HepG2 (cell line): ENCODE data around the gene BMPR2. TPM values are rescaled to one million over a fixed set of nuclear protein-coding genes. Genes with fewer than 3 reads are reported as not detected.

Experiments used
- CBX2 ChIP-seq, 2 experiments: fragments of 200-600 bp in 1 of 2; sonication (generic); formaldehyde crosslinking in 1 of 2; IDR thresholded peaks; 2 replicates each; pipeline versions ENCODE4 v1.7.0 to v1.8.1; 2018 to 2022; ENCODE audit warnings: low read depth in 2 of 2, low read length in 1 of 2, mild to moderate bottlenecking in 1 of 2, missing genetic modification reagents in 1 of 2
- CREM ChIP-seq, 2 experiments: sonication (generic) in 1 of 2; formaldehyde crosslinking in 1 of 2; IDR thresholded peaks; 2 replicates each; pipeline versions ENCODE4 v1.4.0 to v1.6.1; 2016 to 2020; ENCODE audit warnings: antibody characterized with exemption in 1 of 2, mild to moderate bottlenecking in 1 of 2, missing genetic modification reagents in 1 of 2
- GABPB1 ChIP-seq: IDR thresholded peaks from 2 replicates; pipeline ENCODE4 v1.6.1; 2016; ENCODE audit warnings: mild to moderate bottlenecking, missing genetic modification reagents, moderate library complexity, missing compliant biosample characterization
- PHB2 ChIP-seq: fragments of 450-650 bp; IDR thresholded peaks from 2 replicates; pipeline ENCODE4 v1.6.1; 2018; ENCODE audit not compliant: partially characterized antibody
- RFX1 ChIP-seq: fragments of 450-650 bp; IDR thresholded peaks from 2 replicates; pipeline ENCODE4 v1.6.1; 2017
- ZNF343 ChIP-seq: sonication (generic); formaldehyde crosslinking; IDR thresholded peaks from 2 replicates; pipeline ENCODE4 v1.4.0; 2020; ENCODE audit warnings: mild to moderate bottlenecking, missing genetic modification reagents
- ZNF432 ChIP-seq: sonication (generic); formaldehyde crosslinking; IDR thresholded peaks from 2 replicates; pipeline ENCODE4 v1.5.0; 2020; ENCODE audit warnings: missing genetic modification reagents, mild to moderate bottlenecking, borderline replicate concordance
- polyA plus RNA-seq, 8 experiments: library from polyadenylated mRNA; depleted of rRNA in 3 of 8; stranded (reverse) in 7 of 8; unstranded in 1 of 8; fragments of >200 nt; fragmentation: Illumina TruSeq in 4 of 8; extraction: Trizol in 4 of 8; gene quantifications; 2 replicates each; pipeline versions ENCODE4 v1.2.1 to v1.2.3, GENCODE V29; 2011 to 2016; ENCODE audit warnings: low read depth in 4 of 8, missing spikeins in 1 of 8, mixed read lengths in 1 of 8; ENCODE audit not compliant: insufficient read depth in 1 of 8
- total RNA-seq, 5 experiments: library from RNA; depleted of rRNA; stranded (reverse); fragments of >200 nt; fragmentation: Illumina TruSeq; extraction: Trizol; gene quantifications; 2 replicates each; pipeline ENCODE4 v1.2.3, GENCODE V29; 2016; ENCODE audit warnings: low read depth in 1 of 5
- TF ChIP-seq, protein P1 (sequence below): sonication (generic); formaldehyde crosslinking; IDR thresholded peaks from 2 replicates; pipeline ENCODE4 v1.4.0; 2020; ENCODE audit warnings: missing genetic modification reagents, borderline replicate concordance
- TF ChIP-seq, protein P2 (sequence below): sonication (generic); formaldehyde crosslinking; IDR thresholded peaks from 2 replicates; pipeline ENCODE4 v1.5.1; 2020; ENCODE audit warnings: missing genetic modification reagents, mild to moderate bottlenecking, borderline replicate concordance
- TF ChIP-seq, protein P3 (sequence below): sonication (generic); formaldehyde crosslinking; IDR thresholded peaks from 2 replicates; pipeline ENCODE4 v1.8.0; 2022; ENCODE audit warnings: missing genetic modification reagents, mild to moderate bottlenecking, inconsistent platforms, borderline replicate concordance
- TF ChIP-seq, protein P4 (sequence below): sonication (generic); formaldehyde crosslinking; IDR thresholded peaks from 2 replicates; pipeline ENCODE4 v1.5.0; 2020; ENCODE audit warnings: missing genetic modification reagents
- TF ChIP-seq, protein P5 (sequence below): sonication (generic); formaldehyde crosslinking; IDR thresholded peaks from 2 replicates; pipeline ENCODE4 v1.4.0; 2020; ENCODE audit warnings: missing genetic modification reagents
- TF ChIP-seq, protein P6 (sequence below): sonication (generic); formaldehyde crosslinking; IDR thresholded peaks from 2 replicates; pipeline ENCODE4 v1.9.0; 2021; ENCODE audit warnings: missing genetic modification reagents, borderline replicate concordance
- TF ChIP-seq, protein P7 (sequence below): IDR thresholded peaks from 2 replicates; pipeline ENCODE4 v1.6.1; 2016; ENCODE audit warnings: low read depth, missing genetic modification reagents, missing compliant biosample characterization

The BMPR2 gene
- total and polyA plus RNA-seq, 2 of the 13 experiments (the other 11 are each of a cell fraction or from before 2014, with no cell fraction given) = 5.5 to 10.3 TPM

DNA sequence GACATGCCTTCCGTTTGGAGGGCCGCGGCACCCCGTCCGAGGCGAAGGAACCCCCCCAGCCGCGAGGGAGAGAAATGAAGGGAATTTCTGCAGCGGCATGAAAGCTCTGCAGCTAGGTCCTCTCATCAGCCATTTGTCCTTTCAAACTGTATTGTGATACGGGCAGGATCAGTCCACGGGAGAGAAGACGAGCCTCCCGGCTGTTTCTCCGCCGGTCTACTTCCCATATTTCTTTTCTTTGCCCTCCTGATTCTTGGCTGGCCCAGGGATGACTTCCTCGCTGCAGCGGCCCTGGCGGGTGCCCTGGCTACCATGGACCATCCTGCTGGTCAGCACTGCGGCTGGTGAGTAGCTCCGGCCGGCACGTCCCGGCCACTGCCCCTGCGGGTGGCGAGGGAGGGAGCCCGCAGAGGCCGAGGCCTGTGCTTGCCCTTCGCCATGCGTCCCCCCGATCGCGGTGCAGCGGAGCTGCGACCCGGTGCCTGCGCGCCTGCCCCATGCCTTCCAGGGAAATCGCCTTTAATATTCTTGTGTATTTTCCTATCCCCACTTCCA, 1.2 kb downstream of the BMPR2 start (continued):
- TF ChIP-seq, protein P1, sequence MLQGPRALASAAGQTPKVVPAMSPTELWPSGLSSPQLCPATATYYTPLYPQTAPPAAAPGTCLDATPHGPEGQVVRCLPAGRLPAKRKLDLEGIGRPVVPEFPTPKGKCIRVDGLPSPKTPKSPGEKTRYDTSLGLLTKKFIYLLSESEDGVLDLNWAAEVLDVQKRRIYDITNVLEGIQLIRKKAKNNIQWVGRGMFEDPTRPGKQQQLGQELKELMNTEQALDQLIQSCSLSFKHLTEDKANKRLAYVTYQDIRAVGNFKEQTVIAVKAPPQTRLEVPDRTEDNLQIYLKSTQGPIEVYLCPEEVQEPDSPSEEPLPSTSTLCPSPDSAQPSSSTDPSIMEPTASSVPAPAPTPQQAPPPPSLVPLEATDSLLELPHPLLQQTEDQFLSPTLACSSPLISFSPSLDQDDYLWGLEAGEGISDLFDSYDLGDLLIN (CRISPR knock-in tag) = no peak
- TF ChIP-seq, protein P2, sequence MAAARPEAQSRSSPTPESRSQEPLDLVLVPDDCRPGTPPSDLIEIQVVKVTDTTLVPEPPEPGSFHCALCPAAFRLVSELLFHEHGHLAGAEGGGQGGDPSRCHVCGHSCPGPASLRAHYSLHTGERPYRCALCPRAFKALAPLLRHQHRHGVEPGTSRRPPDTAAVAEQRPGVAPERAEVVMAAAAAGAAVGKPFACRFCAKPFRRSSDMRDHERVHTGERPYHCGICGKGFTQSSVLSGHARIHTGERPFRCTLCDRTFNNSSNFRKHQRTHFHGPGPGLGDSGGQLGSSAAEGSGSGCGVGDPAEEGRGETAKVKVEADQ (CRISPR knock-in tag) = no peak
- TF ChIP-seq CBX2 (IDR thresholded peaks at IDR 0.05; ENCODE audit: low read depth, low read length) (no peak), CBX2 (CRISPR knock-in tag; IDR thresholded peaks at IDR 0.05; ENCODE audit: low read depth) (no peak), ZNF343 (CRISPR knock-in tag) (peak; percentile 69; the same call in 1 of the 2 replicates), ZNF432 (CRISPR knock-in tag) (no peak), RFX1 (no peak), CREM (IDR thresholded peaks at IDR 0.05) (no peak), CREM (CRISPR knock-in tag; IDR thresholded peaks at IDR 0.05) (no peak), GABPB1 (CRISPR knock-in tag) (peak; percentile 51; the same call in 1 of the 2 replicates), PHB2 (no peak)
- TF ChIP-seq, protein P3, sequence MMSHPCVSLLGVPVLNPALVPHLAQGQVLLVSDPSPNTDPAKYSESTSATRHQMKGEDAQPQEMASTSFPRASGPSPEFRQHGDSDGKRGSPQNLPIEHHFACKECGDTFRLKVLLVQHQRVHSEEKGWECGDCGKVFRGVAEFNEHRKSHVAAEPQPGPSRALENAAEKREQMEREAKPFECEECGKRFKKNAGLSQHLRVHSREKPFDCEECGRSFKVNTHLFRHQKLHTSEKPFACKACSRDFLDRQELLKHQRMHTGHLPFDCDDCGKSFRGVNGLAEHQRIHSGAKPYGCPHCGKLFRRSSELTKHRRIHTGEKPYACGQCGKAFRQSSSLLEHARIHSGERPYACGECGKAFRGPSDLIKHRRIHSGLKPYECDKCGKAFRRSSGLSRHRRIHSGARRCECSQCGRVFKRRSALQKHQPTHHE = 0 out of 2 replicates have a peak, but pooled peaks have one; percentile 75
- TF ChIP-seq, protein P4, sequence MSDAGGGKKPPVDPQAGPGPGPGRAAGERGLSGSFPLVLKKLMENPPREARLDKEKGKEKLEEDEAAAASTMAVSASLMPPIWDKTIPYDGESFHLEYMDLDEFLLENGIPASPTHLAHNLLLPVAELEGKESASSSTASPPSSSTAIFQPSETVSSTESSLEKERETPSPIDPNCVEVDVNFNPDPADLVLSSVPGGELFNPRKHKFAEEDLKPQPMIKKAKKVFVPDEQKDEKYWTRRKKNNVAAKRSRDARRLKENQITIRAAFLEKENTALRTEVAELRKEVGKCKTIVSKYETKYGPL (CRISPR knock-in tag) = no peak
- TF ChIP-seq, protein P5, sequence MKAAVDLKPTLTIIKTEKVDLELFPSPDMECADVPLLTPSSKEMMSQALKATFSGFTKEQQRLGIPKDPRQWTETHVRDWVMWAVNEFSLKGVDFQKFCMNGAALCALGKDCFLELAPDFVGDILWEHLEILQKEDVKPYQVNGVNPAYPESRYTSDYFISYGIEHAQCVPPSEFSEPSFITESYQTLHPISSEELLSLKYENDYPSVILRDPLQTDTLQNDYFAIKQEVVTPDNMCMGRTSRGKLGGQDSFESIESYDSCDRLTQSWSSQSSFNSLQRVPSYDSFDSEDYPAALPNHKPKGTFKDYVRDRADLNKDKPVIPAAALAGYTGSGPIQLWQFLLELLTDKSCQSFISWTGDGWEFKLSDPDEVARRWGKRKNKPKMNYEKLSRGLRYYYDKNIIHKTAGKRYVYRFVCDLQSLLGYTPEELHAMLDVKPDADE (CRISPR knock-in tag) = no peak
- TF ChIP-seq, protein P6, sequence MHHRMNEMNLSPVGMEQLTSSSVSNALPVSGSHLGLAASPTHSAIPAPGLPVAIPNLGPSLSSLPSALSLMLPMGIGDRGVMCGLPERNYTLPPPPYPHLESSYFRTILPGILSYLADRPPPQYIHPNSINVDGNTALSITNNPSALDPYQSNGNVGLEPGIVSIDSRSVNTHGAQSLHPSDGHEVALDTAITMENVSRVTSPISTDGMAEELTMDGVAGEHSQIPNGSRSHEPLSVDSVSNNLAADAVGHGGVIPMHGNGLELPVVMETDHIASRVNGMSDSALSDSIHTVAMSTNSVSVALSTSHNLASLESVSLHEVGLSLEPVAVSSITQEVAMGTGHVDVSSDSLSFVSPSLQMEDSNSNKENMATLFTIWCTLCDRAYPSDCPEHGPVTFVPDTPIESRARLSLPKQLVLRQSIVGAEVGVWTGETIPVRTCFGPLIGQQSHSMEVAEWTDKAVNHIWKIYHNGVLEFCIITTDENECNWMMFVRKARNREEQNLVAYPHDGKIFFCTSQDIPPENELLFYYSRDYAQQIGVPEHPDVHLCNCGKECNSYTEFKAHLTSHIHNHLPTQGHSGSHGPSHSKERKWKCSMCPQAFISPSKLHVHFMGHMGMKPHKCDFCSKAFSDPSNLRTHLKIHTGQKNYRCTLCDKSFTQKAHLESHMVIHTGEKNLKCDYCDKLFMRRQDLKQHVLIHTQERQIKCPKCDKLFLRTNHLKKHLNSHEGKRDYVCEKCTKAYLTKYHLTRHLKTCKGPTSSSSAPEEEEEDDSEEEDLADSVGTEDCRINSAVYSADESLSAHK (CRISPR knock-in tag) = no peak
- TF ChIP-seq, protein P7, sequence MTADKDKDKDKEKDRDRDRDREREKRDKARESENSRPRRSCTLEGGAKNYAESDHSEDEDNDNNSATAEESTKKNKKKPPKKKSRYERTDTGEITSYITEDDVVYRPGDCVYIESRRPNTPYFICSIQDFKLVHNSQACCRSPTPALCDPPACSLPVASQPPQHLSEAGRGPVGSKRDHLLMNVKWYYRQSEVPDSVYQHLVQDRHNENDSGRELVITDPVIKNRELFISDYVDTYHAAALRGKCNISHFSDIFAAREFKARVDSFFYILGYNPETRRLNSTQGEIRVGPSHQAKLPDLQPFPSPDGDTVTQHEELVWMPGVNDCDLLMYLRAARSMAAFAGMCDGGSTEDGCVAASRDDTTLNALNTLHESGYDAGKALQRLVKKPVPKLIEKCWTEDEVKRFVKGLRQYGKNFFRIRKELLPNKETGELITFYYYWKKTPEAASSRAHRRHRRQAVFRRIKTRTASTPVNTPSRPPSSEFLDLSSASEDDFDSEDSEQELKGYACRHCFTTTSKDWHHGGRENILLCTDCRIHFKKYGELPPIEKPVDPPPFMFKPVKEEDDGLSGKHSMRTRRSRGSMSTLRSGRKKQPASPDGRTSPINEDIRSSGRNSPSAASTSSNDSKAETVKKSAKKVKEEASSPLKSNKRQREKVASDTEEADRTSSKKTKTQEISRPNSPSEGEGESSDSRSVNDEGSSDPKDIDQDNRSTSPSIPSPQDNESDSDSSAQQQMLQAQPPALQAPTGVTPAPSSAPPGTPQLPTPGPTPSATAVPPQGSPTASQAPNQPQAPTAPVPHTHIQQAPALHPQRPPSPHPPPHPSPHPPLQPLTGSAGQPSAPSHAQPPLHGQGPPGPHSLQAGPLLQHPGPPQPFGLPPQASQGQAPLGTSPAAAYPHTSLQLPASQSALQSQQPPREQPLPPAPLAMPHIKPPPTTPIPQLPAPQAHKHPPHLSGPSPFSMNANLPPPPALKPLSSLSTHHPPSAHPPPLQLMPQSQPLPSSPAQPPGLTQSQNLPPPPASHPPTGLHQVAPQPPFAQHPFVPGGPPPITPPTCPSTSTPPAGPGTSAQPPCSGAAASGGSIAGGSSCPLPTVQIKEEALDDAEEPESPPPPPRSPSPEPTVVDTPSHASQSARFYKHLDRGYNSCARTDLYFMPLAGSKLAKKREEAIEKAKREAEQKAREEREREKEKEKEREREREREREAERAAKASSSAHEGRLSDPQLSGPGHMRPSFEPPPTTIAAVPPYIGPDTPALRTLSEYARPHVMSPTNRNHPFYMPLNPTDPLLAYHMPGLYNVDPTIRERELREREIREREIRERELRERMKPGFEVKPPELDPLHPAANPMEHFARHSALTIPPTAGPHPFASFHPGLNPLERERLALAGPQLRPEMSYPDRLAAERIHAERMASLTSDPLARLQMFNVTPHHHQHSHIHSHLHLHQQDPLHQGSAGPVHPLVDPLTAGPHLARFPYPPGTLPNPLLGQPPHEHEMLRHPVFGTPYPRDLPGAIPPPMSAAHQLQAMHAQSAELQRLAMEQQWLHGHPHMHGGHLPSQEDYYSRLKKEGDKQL = no peak
